Memory B cell (primary cell): ENCODE data around the gene NCS1.

Experiments
- ATAC-seq: fragments of 150-1000 bp; cut with Tn5 transposase; 2 replicates; pipeline ENCODE4 v1.10.0; 2021; ENCODE audit warnings: low read depth, mild to moderate bottlenecking, moderate library complexity
- DNase-seq, 2 donors: peaks; one replicate each; pipeline ENCODE4 v3.0.0; 2022; ENCODE audit warnings: low spot score in 2 of 2
- H3K27ac Mint-ChIP-seq: one replicate; pipeline ENCODE4 v1.8.0; 2022; ENCODE audit warnings: mild to moderate bottlenecking, moderate library complexity, mixed read lengths
- H3K27me3 Mint-ChIP-seq: one replicate; pipeline ENCODE4 v1.8.0; 2022; ENCODE audit warnings: mixed read lengths
- H3K36me3 Mint-ChIP-seq: one replicate; pipeline ENCODE4 v1.8.0; 2022; ENCODE audit warnings: mild to moderate bottlenecking, mixed read lengths
- H3K4me1 Mint-ChIP-seq: one replicate; pipeline ENCODE4 v1.8.0; 2022; ENCODE audit warnings: mixed read lengths
- H3K4me3 Mint-ChIP-seq: one replicate; pipeline ENCODE4 v1.8.0; 2022; ENCODE audit warnings: mild to moderate bottlenecking, moderate library complexity, mixed read lengths
- H3K9me3 Mint-ChIP-seq: one replicate; pipeline ENCODE4 v1.8.0; 2022; ENCODE audit warnings: mixed read lengths

NCS1 gene

DNA sequence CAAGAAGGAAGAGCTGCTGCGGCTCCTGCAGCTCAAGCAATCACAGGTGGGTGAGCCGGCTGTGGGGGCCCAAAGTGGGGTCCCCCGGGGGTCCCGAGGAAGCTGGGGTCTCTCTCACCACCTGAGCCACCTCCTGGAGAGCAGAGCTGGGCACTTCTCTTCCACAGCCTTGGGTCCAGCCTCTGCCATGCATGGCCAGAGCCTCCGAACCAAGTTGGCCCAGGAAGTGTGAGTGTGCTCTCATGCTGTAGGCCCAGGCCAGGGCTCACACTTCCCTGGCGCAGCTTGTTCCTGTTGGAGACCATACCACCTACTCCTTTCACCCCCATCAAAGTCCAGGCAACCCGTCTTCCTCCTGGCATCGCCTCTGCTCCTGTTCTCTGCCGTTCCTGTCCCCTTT lies 113.1 kb downstream of the NCS1 start:
- no peak for ATAC-seq
- DNase-seq: no peak
- H3K9me3 Mint-ChIP-seq: no peaks in the 10 kb centered on the region
- no peak overlapping the region for H3K4me3 Mint-ChIP-seq
- H3K27me3 Mint-ChIP-seq: peaks cover 32% of the 10 kb centered on the region
- no peak overlapping the region for H3K27ac Mint-ChIP-seq
- no peaks in the 10 kb centered on the region for H3K36me3 Mint-ChIP-seq
- no peaks in the 10 kb centered on the region for H3K4me1 Mint-ChIP-seq

DNA sequence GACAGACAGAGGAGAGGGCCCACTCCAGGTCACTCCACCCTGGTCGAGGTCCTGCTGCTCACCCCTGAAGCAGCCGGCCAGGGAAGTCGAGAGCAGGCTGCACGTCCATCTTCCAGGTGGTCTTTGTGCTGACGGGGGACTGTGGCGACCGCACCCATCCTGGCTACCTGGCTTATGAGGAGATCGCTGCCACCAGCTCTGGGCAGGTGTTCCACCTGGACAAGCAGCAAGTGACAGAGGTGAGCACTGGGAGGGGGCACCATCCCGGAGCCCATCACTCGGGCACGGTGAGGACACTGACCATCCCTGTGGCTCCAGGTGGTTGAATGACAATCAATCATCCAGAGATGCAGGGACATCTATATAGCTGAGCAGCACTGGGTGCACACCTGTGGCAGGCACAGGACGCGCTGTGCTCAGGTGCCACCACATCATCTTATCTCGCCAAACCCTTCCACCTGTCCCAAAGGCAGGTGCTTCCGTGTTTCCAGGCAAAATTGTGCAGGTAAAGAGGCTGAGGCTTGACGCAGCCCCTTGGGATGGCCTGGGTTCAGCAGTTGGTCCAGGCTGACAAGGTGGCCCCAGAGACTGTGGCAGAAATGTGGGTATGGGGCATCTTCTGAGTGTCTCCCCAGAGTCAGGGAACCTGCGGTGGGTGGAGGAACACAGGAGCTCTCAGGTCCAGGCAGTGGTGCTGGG lies 114.0 kb downstream of the NCS1 start:
- no peaks in the 10 kb centered on the region for H3K4me1 Mint-ChIP-seq
- H3K9me3 Mint-ChIP-seq: no peaks in the 10 kb centered on the region
- H3K36me3 Mint-ChIP-seq: no peaks in the 10 kb centered on the region
- peaks cover 33% of the 10 kb centered on the region for H3K27me3 Mint-ChIP-seq
- H3K27ac Mint-ChIP-seq: no peak overlapping the region
- ATAC-seq (no peak), DNase-seq (no peak)
- H3K4me3 Mint-ChIP-seq: no peak overlapping the region
